Progenitor cell of endocrine pancreas (in vitro differentiated cells): ENCODE results near the gene DSG3. TPM values are rescaled to one million over a fixed set of nuclear protein-coding genes. Genes with fewer than 3 reads are reported as not detected.

Experiments used
- DNase-seq: peaks from one replicate; pipeline ENCODE4 v3.0.0; 2021; ENCODE audit warnings: low spot score; ENCODE audit not compliant: unreplicated experiment
- H3K27ac Mint-ChIP-seq: 2 replicates; pipeline ENCODE4 v1.8.0; 2021; ENCODE audit warnings: mild to moderate bottlenecking, moderate library complexity, mixed read lengths
- H3K27me3 Mint-ChIP-seq: 2 replicates; pipeline ENCODE4 v1.8.0; 2021; ENCODE audit warnings: mixed read lengths
- H3K36me3 Mint-ChIP-seq: 2 replicates; pipeline ENCODE4 v1.8.0; 2022; ENCODE audit warnings: mixed read lengths; ENCODE audit not compliant: insufficient read depth
- H3K4me1 Mint-ChIP-seq: 2 replicates; pipeline ENCODE4 v1.8.0; 2021; ENCODE audit warnings: low read depth, mixed read lengths
- H3K4me3 Mint-ChIP-seq: 2 replicates; pipeline ENCODE4 v1.8.0; 2021; ENCODE audit warnings: low read depth, mild to moderate bottlenecking, moderate library complexity, mixed read lengths
- H3K9me3 Mint-ChIP-seq: 2 replicates; pipeline ENCODE4 v1.8.0; 2021; ENCODE audit warnings: low read depth, mixed read lengths
- total RNA-seq: library from RNA; stranded (reverse); gene quantifications from 2 replicates; pipeline ENCODE4 v1.2.1, GENCODE V29; 2021
- TF ChIP-seq, protein P1 (sequence below): fragments of 200-600 bp; sonication (generic); IDR thresholded peaks from one replicate; pipeline ENCODE4 v1.5.0; 2021; ENCODE audit warnings: antibody characterized with exemption, mild to moderate bottlenecking; ENCODE audit not compliant: unreplicated experiment

The DSG3 gene
- total RNA-seq, 1 donor from 2014 or later, result not detected

DNA sequence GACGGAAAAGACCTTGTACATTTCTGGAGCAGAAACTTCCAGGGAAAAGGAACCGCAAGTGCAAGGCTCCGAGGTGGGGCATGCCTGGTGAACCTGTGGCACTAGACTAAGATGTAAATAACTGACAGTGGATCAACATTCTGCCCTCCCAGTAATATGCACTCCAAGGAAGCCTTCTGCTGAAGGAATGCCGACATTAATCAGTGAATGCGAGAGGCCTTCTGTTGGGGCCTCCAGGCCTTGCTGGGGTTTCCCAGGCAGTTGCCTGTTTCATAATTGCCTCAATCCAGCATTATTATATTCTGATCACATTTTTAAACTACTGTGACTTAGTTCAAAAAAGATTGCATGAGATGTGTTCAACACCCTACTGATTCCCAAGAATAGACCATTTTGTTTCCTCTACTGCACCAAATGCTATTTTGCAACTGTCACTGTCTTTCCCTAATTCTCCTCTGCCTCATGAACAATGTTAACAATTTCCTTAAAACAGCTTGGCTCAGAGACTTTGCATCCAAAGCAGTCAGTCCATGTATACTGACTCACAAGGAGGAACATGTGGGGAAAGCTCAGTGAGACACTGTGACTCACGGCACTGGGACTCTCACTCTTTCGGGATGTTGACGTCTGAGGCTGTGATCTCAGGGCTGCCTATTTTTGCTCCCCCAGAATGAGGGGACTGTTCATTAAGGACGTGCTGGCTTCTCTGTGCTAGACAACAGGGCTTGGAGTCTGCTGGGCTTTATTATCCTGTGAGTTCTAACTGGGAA is 39.9 kb downstream of the DSG3 start:
- Mint-ChIP-seq H3K27me3 (no peaks in the 10 kb centered on the region), H3K27ac (no peak overlapping the region), H3K4me3 (no peak overlapping the region), H3K36me3 (no peaks in the 10 kb centered on the region), H3K4me1 (peaks cover 22% of the 10 kb centered on the region), H3K9me3 (peaks cover 5% of the 10 kb centered on the region)
- TF ChIP-seq, protein P1, sequence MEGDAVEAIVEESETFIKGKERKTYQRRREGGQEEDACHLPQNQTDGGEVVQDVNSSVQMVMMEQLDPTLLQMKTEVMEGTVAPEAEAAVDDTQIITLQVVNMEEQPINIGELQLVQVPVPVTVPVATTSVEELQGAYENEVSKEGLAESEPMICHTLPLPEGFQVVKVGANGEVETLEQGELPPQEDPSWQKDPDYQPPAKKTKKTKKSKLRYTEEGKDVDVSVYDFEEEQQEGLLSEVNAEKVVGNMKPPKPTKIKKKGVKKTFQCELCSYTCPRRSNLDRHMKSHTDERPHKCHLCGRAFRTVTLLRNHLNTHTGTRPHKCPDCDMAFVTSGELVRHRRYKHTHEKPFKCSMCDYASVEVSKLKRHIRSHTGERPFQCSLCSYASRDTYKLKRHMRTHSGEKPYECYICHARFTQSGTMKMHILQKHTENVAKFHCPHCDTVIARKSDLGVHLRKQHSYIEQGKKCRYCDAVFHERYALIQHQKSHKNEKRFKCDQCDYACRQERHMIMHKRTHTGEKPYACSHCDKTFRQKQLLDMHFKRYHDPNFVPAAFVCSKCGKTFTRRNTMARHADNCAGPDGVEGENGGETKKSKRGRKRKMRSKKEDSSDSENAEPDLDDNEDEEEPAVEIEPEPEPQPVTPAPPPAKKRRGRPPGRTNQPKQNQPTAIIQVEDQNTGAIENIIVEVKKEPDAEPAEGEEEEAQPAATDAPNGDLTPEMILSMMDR, result no peak
- no peak for DNase-seq

- TF ChIP-seq, protein P1, result no peak
- peaks cover 22% of the 10 kb centered on the region for H3K4me1 Mint-ChIP-seq
- no peaks in the 10 kb centered on the region for H3K27me3 Mint-ChIP-seq
- H3K4me3 Mint-ChIP-seq, result no peak overlapping the region
- H3K27ac Mint-ChIP-seq, result no peak overlapping the region
- no peak for DNase-seq
- no peaks in the 10 kb centered on the region for H3K36me3 Mint-ChIP-seq
- peaks cover 5% of the 10 kb centered on the region for H3K9me3 Mint-ChIP-seq
These were observed 41.8 kb downstream of the DSG3 start for GRCh38 chr18:31489311-31489710.

DNA sequence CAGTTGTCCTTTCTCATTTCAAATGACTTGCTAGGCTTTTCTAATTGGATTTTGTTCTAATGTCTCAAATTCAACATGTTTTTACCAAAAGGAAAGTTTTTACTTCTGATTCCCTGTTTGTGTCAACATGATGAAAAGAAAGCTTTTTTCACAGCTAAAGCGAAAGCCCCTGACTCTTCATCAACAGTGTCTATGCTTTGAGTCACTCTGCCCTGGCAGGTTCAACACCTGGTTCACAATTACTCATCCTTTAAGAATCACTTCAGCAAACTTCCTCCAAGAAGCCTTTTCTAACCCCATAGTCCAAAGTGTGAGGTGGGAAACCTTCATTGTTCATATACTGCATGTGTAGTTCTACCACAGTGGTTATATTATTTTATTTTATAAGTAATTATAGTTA is 42.8 kb downstream of the DSG3 start:
- no peak for DNase-seq
- Mint-ChIP-seq H3K27me3 (no peaks in the 10 kb centered on the region), H3K4me1 (peaks cover 22% of the 10 kb centered on the region), H3K4me3 (no peak overlapping the region), H3K9me3 (peaks cover 5% of the 10 kb centered on the region), H3K36me3 (no peaks in the 10 kb centered on the region), H3K27ac (no peak overlapping the region)
- TF ChIP-seq, protein P1, result no peak

DNA sequence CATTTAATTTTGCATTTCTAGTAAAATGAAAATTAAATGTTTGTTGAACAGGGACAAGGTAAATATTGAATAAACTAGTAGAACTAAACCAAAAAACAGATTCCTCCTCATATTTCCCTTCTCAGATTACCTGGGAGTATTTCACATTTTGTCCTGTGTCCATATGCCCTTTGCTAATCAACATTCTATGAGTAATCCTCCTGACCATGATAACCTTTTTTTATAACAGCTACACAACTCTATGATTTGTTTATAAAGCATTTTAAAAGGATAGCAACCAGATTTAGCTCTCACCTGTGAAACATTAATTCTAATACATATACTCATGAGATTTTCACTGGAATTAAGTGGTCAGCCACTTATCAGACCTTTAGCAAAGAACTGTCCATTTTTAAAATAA is 43.3 kb downstream of the DSG3 start:
- Mint-ChIP-seq H3K27ac (no peak overlapping the region), H3K4me3 (no peak overlapping the region), H3K27me3 (no peaks in the 10 kb centered on the region), H3K9me3 (peaks cover 5% of the 10 kb centered on the region), H3K36me3 (no peaks in the 10 kb centered on the region), H3K4me1 (peaks cover 22% of the 10 kb centered on the region)
- DNase-seq, result no peak
- TF ChIP-seq, protein P1, result no peak

DNA sequence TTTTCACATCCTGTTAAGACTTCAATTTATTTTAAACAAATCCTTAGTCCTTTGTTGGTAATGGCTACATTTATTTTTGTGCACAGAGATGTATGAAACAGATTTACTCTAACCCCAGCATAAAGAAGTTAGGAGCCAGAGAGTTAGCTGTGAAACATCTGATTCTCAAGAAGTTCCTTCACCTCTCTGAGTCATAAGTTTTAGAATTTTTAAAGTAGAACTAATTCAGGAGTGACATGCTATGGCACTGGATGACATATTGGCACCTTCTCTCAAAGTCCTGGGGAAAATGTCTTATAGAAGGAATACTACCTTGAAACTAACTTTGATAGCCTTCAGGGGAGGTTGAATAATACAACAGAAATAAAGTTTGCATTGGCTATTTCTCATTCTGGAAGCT is 44.0 kb downstream of the DSG3 start:
- Mint-ChIP-seq H3K9me3 (peaks cover 5% of the 10 kb centered on the region), H3K27me3 (no peaks in the 10 kb centered on the region), H3K36me3 (no peaks in the 10 kb centered on the region), H3K4me1 (peaks cover 15% of the 10 kb centered on the region), H3K27ac (no peak overlapping the region), H3K4me3 (no peak overlapping the region)
- TF ChIP-seq, protein P1, result no peak
- no peak for DNase-seq
